K562 (cell line): Measurements from ENCODE around the gene SLC15A1. TPM values are rescaled to one million over a fixed set of nuclear protein-coding genes. Genes with fewer than 3 reads are reported as not detected.

Experiments used
- ATAC-seq: fragments of 200-7000 bp; cut with Tn5 transposase; 3 replicates; pipeline ENCODE4 v1.9.1; 2020; ENCODE audit warnings: moderate library complexity
- BruUV-seq: library from RNA; stranded (reverse); fragments of 400-500 nt; replicated peaks from 2 replicates; lab custom pipeline; 2021; lab: Mats Ljungman, UMichigan
- CTCF ChIA-PET: fragments of 300-600 bp; formaldehyde crosslinking; extraction: SDS; loops from one replicate; lab custom pipeline; 2021; ENCODE audit warnings: low intra/inter-chr PET ratio; lab: Yijun Ruan, JAX
- POLR2A ChIA-PET: fragments of 300-600, 350-650 bp; sonication (Branson Sonifier 250); formaldehyde crosslinking; extraction: SDS; loops from one replicate; lab custom pipeline; 2021; ENCODE audit warnings: antibody characterized with exemption, inconsistent platforms; lab: Yijun Ruan, JAX
- DNase-seq, 4 experiments: peaks; one replicate each; pipeline versions ENCODE4 v3.0.0 to v3.0.0-alpha.2; 2011 to 2018; ENCODE audit warnings: low spot score in 3 of 4, mixed read lengths in 3 of 4; ENCODE audit errors: extremely low read depth in 1 of 4
- FAIRE-seq: peaks from 2 replicates; lab custom pipeline; 2011; peaks lifted over from hg19 to GRCh38; lab: Jason Lieb, UNC
- H2AFZ ChIP-seq: 2 replicates; pipeline ENCODE4 v1.6.0; 2011; ENCODE audit warnings: low read depth, low read length, control low read depth, inconsistent platforms
- H3K27ac ChIP-seq: fragments of 200-600 bp; 3 replicates; pipeline ENCODE4 v1.8.0; 2011; ENCODE audit warnings: low read depth, mild to moderate bottlenecking, control low read depth, inconsistent platforms, low read length, moderate library complexity, mixed read lengths; ENCODE audit errors: extremely low read depth
- H3K27me3 ChIP-seq, 2 experiments: fragments of 300-600 bp in 1 of 2; 2 replicates in 1 of 2; 3 replicates in 1 of 2; pipeline versions ENCODE4 v1.6.0 to v1.8.0; 2011; ENCODE audit warnings: inconsistent platforms in 2 of 2, low read length in 2 of 2, mild to moderate bottlenecking in 1 of 2, mixed read lengths in 1 of 2, moderate library complexity in 1 of 2; ENCODE audit not compliant: control insufficient read depth in 2 of 2, insufficient read depth in 2 of 2
- H3K36me3 ChIP-seq: fragments of 300-600 bp; 3 replicates; pipeline ENCODE4 v1.8.0; 2011; ENCODE audit warnings: mild to moderate bottlenecking, low read length, inconsistent platforms; ENCODE audit not compliant: control insufficient read depth, insufficient read depth
- H3K4me1 ChIP-seq, 2 experiments: fragments of 200-600 bp in 1 of 2; replicated peaks in 1 of 2; 2 replicates in 1 of 2; 3 replicates in 1 of 2; pipeline versions ENCODE4 v1.5.1 to v1.8.0; 2011; ENCODE audit warnings: inconsistent platforms in 2 of 2, low read length in 2 of 2, mild to moderate bottlenecking in 1 of 2, mixed read lengths in 1 of 2, moderate library complexity in 1 of 2; ENCODE audit not compliant: control insufficient read depth in 2 of 2, insufficient read depth in 2 of 2
- H3K4me2 ChIP-seq: 2 replicates; pipeline ENCODE4 v1.6.1; 2011; ENCODE audit warnings: low read length, control low read depth, inconsistent platforms, mixed read lengths; ENCODE audit not compliant: insufficient read depth
- H3K4me3 ChIP-seq: fragments of 200-600 bp; sonication (generic), shearing (Covaris generic); 2 replicates; pipeline ENCODE4 v1.5.1; 2016; ENCODE audit warnings: control low read depth, inconsistent platforms
- H3K79me2 ChIP-seq: fragments of 200-600 bp; 3 replicates; pipeline ENCODE4 v1.8.0; 2011; ENCODE audit warnings: low read length, inconsistent platforms; ENCODE audit not compliant: control insufficient read depth, insufficient read depth
- H3K9ac ChIP-seq, 2 experiments: 2 replicates each; pipeline versions ENCODE4 v1.6.0 to v1.6.1; 2011; ENCODE audit warnings: low read depth in 2 of 2, low read length in 2 of 2, control low read depth in 1 of 2, inconsistent platforms in 1 of 2, mild to moderate bottlenecking in 1 of 2, mixed read lengths in 1 of 2; ENCODE audit not compliant: insufficient read depth in 1 of 2
- H3K9me1 ChIP-seq: one replicate; pipeline ENCODE4 v1.6.0; 2011; ENCODE audit warnings: inconsistent platforms, mild to moderate bottlenecking, low read length, moderate library complexity; ENCODE audit not compliant: control insufficient read depth, insufficient read depth
- H3K9me3 ChIP-seq: replicated peaks from 2 replicates; pipeline ENCODE4 v1.5.1; 2011; ENCODE audit warnings: low read depth, low read length, inconsistent platforms; ENCODE audit not compliant: control insufficient read depth, insufficient read depth
- H4K20me1 ChIP-seq: replicated peaks from 2 replicates; pipeline ENCODE4 v1.6.1; 2011; ENCODE audit warnings: low read length, inconsistent platforms, mixed read lengths; ENCODE audit not compliant: control insufficient read depth, insufficient read depth
- MED1 ChIP-seq: sonication (generic); formaldehyde crosslinking; IDR thresholded peaks from 2 replicates; pipeline ENCODE4 v1.8.1; 2023; ENCODE audit warnings: missing genetic modification reagents, borderline replicate concordance
- PHB ChIP-seq: fragments of 250-450 bp; sonication (Bioruptor Pico); IDR thresholded peaks from 2 replicates; pipeline ENCODE4 v1.5.0; 2021
- SMARCA5 ChIP-seq: fragments of 450-650 bp; IDR thresholded peaks from 2 replicates; pipeline ENCODE4 v1.6.1; 2016
- ZNF253 ChIP-seq: fragments of 250-450 bp; sonication (Bioruptor Pico); conservative IDR thresholded peaks from 2 replicates; pipeline ENCODE4 v1.6.1; 2021; ENCODE audit warnings: mild to moderate bottlenecking
- WGBS: fragments of 100-300 bp; shearing (Covaris generic); methylation state at CpG from one replicate; pipeline ENCODE4 v1.1.6; 2016; ENCODE audit warnings: low coverage, mixed read lengths; ENCODE audit not compliant: insufficient coverage; ENCODE audit errors: missing lambda C conversion rate; 5-methylcytosine and 5-hydroxymethylcytosine counted together
- in situ Hi-C: fragments of 300-500 bp; cut with MboI; formaldehyde crosslinking; loops from 4 replicates; pipeline ENCODE4 v1.15.0; 2018; ENCODE audit warnings: inconsistent platforms, mixed read lengths
- intact Hi-C: fragments of 100-400 bp; cut with micrococcal nuclease; formaldehyde crosslinking; loops from 2 replicates; pipeline ENCODE4 v1.14.2; 2022
- polyA plus RNA-seq, 8 experiments: library from polyadenylated mRNA; depleted of rRNA in 4 of 8; stranded (reverse) in 5 of 8; unstranded in 3 of 8; fragments of >200 nt; fragmentation: Nextera tagmentation in 2 of 8; fragmentation: Illumina TruSeq in 1 of 8; extraction: Ambion mirVana in 2 of 8; extraction: Trizol in 1 of 8; gene quantifications; 2 replicates each; pipeline versions ENCODE4 v1.2.1 to v1.2.3, GENCODE V29; 2011 to 2014; ENCODE audit warnings: inconsistent platforms in 1 of 8, missing spikeins in 1 of 8
- total RNA-seq, 7 experiments: library from RNA; depleted of rRNA in 6 of 7; stranded (reverse); fragments of >200 nt in 6 of 7; fragmentation: Illumina TruSeq in 2 of 7; extraction: Trizol in 2 of 7; gene quantifications; 2 replicates each; pipeline versions ENCODE4 v1.2.1 to v1.2.3, GENCODE V29; 2011 to 2021; ENCODE audit warnings: low replicate concordance in 1 of 7
- TF ChIP-seq, protein P1 (sequence below): fragments of 250-450 bp; sonication (Bioruptor Pico); IDR thresholded peaks from 2 replicates; pipeline ENCODE4 v1.5.0; 2022; ENCODE audit warnings: mild to moderate bottlenecking
- TF ChIP-seq, protein P2 (sequence below): fragments of 450-650 bp; IDR thresholded peaks from 2 replicates; pipeline ENCODE4 v1.6.1; 2014; ENCODE audit warnings: low read depth, mild to moderate bottlenecking, moderate library complexity, borderline replicate concordance

Gene SLC15A1
- total and polyA plus RNA-seq, 9 of the 15 experiments (the other 6 are each of a cell fraction or from before 2014, with no cell fraction given) = not detected

DNA sequence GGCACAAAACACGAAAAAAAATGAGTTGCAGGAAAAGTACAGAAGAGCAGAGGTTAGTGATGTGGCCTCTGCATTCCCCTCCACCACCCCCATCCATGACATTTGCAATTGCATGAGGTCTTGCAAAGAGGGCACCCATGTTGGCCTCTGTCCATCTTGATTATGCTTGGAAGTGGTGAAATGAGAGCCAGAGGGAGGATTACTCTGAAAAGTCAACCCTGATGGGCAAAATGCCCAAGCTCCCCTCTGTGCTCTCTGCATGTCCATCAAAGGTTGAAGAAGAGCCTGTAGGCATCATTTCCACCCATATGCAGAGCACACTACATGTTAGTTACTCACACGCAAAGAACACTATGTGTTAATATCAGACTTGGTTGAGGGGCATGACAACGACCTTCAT lies 71.4 kb downstream of the SLC15A1 start:
- in situ Hi-C loops (no loop called here), intact Hi-C loops (no loop called here)
- Histone ChIP-seq H4K20me1 (no peaks in the 10 kb centered on the region), H3K4me3 (no peak overlapping the region), H3K9ac (no peak overlapping the region), H3K27ac (no peak overlapping the region), H3K27me3 (peaks cover under 1 to 34% of the 10 kb centered on the region in 2 experiments; a peak in 3 of 5 replicates), H3K9me1 (no peaks in the 10 kb centered on the region), H2AFZ (no peak overlapping the region), H3K4me1 (no peaks in the 10 kb centered on the region), H3K79me2 (no peaks in the 10 kb centered on the region), H3K9me3 (no peaks in the 10 kb centered on the region), H3K36me3 (no peaks in the 10 kb centered on the region), H3K4me2 (no peak overlapping the region)
- ChIA-PET CTCF (no interaction called here), POLR2A (no interaction called here)
- DNase-seq (no peak), ATAC-seq (no peak), FAIRE-seq (no peak)
- BruUV-seq = no TSS peak
- WGBS = 0% methylated on average over 3 of the region's 3 CpGs
- TF ChIP-seq SMARCA5 (no peak), PHB (no peak), MED1 (CRISPR knock-in tag) (no peak), ZNF253 (no peak)
- TF ChIP-seq, protein P1, sequence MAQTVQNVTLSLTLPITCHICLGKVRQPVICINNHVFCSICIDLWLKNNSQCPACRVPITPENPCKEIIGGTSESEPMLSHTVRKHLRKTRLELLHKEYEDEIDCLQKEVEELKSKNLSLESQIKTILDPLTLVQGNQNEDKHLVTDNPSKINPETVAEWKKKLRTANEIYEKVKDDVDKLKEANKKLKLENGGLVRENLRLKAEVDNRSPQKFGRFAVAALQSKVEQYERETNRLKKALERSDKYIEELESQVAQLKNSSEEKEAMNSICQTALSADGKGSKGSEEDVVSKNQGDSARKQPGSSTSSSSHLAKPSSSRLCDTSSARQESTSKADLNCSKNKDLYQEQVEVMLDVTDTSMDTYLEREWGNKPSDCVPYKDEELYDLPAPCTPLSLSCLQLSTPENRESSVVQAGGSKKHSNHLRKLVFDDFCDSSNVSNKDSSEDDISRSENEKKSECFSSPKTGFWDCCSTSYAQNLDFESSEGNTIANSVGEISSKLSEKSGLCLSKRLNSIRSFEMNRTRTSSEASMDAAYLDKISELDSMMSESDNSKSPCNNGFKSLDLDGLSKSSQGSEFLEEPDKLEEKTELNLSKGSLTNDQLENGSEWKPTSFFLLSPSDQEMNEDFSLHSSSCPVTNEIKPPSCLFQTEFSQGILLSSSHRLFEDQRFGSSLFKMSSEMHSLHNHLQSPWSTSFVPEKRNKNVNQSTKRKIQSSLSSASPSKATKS (CRISPR knock-in tag) = no peak
- TF ChIP-seq, protein P2, sequence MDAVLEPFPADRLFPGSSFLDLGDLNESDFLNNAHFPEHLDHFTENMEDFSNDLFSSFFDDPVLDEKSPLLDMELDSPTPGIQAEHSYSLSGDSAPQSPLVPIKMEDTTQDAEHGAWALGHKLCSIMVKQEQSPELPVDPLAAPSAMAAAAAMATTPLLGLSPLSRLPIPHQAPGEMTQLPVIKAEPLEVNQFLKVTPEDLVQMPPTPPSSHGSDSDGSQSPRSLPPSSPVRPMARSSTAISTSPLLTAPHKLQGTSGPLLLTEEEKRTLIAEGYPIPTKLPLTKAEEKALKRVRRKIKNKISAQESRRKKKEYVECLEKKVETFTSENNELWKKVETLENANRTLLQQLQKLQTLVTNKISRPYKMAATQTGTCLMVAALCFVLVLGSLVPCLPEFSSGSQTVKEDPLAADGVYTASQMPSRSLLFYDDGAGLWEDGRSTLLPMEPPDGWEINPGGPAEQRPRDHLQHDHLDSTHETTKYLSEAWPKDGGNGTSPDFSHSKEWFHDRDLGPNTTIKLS = no peak
